H1 (cell line): ENCODE measurements around the gene LTB4R. TPM values are rescaled to one million over a fixed set of nuclear protein-coding genes. Genes with fewer than 3 reads are reported as not detected.
A peak's percentile ranks its signal among the peaks of the same experiment; 100 is the strongest.

Experiments used
- CTCF ChIA-PET: fragments of 300-600 bp; sonication (Branson Sonifier 250); formaldehyde crosslinking; loops from one replicate; lab custom pipeline; 2021; ENCODE audit not compliant: partially characterized antibody; lab: Charles Lee
- POLR2A ChIA-PET: fragments of 300-600 bp; sonication (Branson Sonifier 250); formaldehyde crosslinking; loops from one replicate; lab custom pipeline; 2021; ENCODE audit warnings: inconsistent platforms; ENCODE audit not compliant: partially characterized antibody; lab: Charles Lee
- DNase-seq, 2 experiments: peaks; one replicate each; pipeline versions ENCODE4 v3.0.0 to v3.0.0-alpha.2; 2010 to 2022; ENCODE audit warnings: low spot score in 2 of 2, low read depth in 1 of 2, mixed read lengths in 1 of 2
- FAIRE-seq: peaks from 2 replicates; lab custom pipeline; 2011; peaks lifted over from hg19 to GRCh38; lab: Jason Lieb, UNC
- H2AFZ ChIP-seq: 2 replicates; pipeline ENCODE4 v1.8.1; 2012; ENCODE audit warnings: low read length, inconsistent platforms
- H2AK5ac ChIP-seq: 2 replicates; pipeline ENCODE4 v1.6.1; 2013; ENCODE audit warnings: low read depth, low read length
- H2BK120ac ChIP-seq: replicated peaks from 2 replicates; pipeline ENCODE3; 2013; ENCODE audit warnings: low read depth, low read length, inconsistent platforms
- H2BK12ac ChIP-seq: 2 replicates; pipeline ENCODE4 v1.6.1; 2013; ENCODE audit warnings: low read depth, low read length
- H2BK15ac ChIP-seq: 2 replicates; pipeline ENCODE4 v1.6.1; 2013; ENCODE audit warnings: low read length
- H2BK20ac ChIP-seq: 2 replicates; pipeline ENCODE4 v1.6.1; 2013; ENCODE audit warnings: low read length
- H2BK5ac ChIP-seq: 2 replicates; pipeline ENCODE4 v1.6.1; 2013; ENCODE audit warnings: low read depth, low read length
- H3K14ac ChIP-seq: 2 replicates; pipeline ENCODE4 v1.6.1; 2013; ENCODE audit warnings: inconsistent platforms; ENCODE audit not compliant: insufficient read length
- H3K18ac ChIP-seq: 2 replicates; pipeline ENCODE4 v1.6.1; 2013; ENCODE audit warnings: low read length; ENCODE audit errors: extremely low read depth
- H3K23ac ChIP-seq: 2 replicates; pipeline ENCODE4 v1.6.1; 2013; ENCODE audit warnings: inconsistent platforms; ENCODE audit not compliant: insufficient read length
- H3K23me2 ChIP-seq: 2 replicates; pipeline ENCODE4 v1.6.1; 2013; ENCODE audit warnings: low read depth, low read length
- H3K27ac ChIP-seq: 2 replicates; pipeline ENCODE4 v1.6.1; 2011; ENCODE audit warnings: low read depth, low read length, inconsistent platforms
- H3K27me3 ChIP-seq, 4 experiments: replicated peaks in 1 of 4; 1 replicate in 1 of 4; 2 replicates in 3 of 4; pipeline versions ENCODE4 v1.6.1 to v1.8.1; 2011 to 2013; ENCODE audit warnings: low read length in 3 of 4, mild to moderate bottlenecking in 3 of 4, inconsistent platforms in 2 of 4, mixed read lengths in 2 of 4, moderate library complexity in 1 of 4; ENCODE audit not compliant: control insufficient read depth in 3 of 4, insufficient read depth in 3 of 4; ENCODE audit errors: extremely low read depth in 1 of 4
- H3K36me3 ChIP-seq, 4 experiments: 2 replicates each; pipeline versions ENCODE4 v1.6.1 to v1.8.1; 2011 to 2013; ENCODE audit warnings: mild to moderate bottlenecking in 4 of 4, low read length in 3 of 4, moderate library complexity in 2 of 4, control low read depth in 1 of 4, inconsistent platforms in 1 of 4; ENCODE audit not compliant: insufficient read depth in 4 of 4, control insufficient read depth in 2 of 4
- H3K4ac ChIP-seq: replicated peaks from 2 replicates; pipeline ENCODE3; 2013; ENCODE audit warnings: low read length, low read depth, mixed read lengths, inconsistent platforms; ENCODE audit not compliant: insufficient read length
- H3K4me1 ChIP-seq, 4 experiments: replicated peaks in 1 of 4; 1 replicate in 1 of 4; 2 replicates in 3 of 4; pipeline versions ENCODE4 v1.6.1 to v1.8.1; 2011 to 2013; ENCODE audit warnings: low read length in 3 of 4, inconsistent platforms in 2 of 4, mixed read lengths in 1 of 4; ENCODE audit not compliant: insufficient read depth in 4 of 4, control insufficient read depth in 3 of 4
- H3K4me2 ChIP-seq, 2 experiments: 2 replicates each; pipeline versions ENCODE4 v1.6.1 to v1.8.1; 2011 to 2013; ENCODE audit warnings: low read depth in 2 of 2, low read length in 2 of 2, control low read depth in 1 of 2, inconsistent platforms in 1 of 2, mild to moderate bottlenecking in 1 of 2; ENCODE audit not compliant: insufficient read depth in 1 of 2
- H3K4me3 ChIP-seq, 4 experiments: fragments of 200-600, 300-600 bp in 1 of 4; sonication (generic), shearing (Covaris generic), sonication (Bioruptor Twin) in 1 of 4; 2 replicates each; pipeline versions ENCODE4 v1.5.1 to v1.8.1; 2011 to 2016; ENCODE audit warnings: low read length in 4 of 4, low read depth in 3 of 4, control low read depth in 2 of 4, inconsistent platforms in 2 of 4, mild to moderate bottlenecking in 2 of 4, mixed read lengths in 1 of 4, moderate library complexity in 1 of 4; ENCODE audit not compliant: insufficient read depth in 2 of 4; ENCODE audit errors: extremely low read depth in 1 of 4
- H3K56ac ChIP-seq: replicated peaks from 2 replicates; pipeline ENCODE3; 2013; ENCODE audit warnings: low read depth, mild to moderate bottlenecking, mixed read lengths, low read length, inconsistent platforms; ENCODE audit not compliant: insufficient read length
- H3K79me1 ChIP-seq: 2 replicates; pipeline ENCODE4 v1.6.1; 2013; ENCODE audit warnings: low read depth, low read length, control low read depth
- H3K79me2 ChIP-seq, 2 experiments: 2 replicates each; pipeline versions ENCODE4 v1.6.1 to v1.8.1; 2012 to 2013; ENCODE audit warnings: low read length in 2 of 2, mild to moderate bottlenecking in 2 of 2, inconsistent platforms in 1 of 2; ENCODE audit not compliant: insufficient read depth in 2 of 2, control insufficient read depth in 1 of 2
- H3K9ac ChIP-seq, 4 experiments: replicated peaks in 1 of 4; 1 replicate in 1 of 4; 2 replicates in 3 of 4; pipeline versions ENCODE4 v1.6.1 to v1.8.1; 2011 to 2013; ENCODE audit warnings: low read depth in 3 of 4, low read length in 3 of 4, control low read depth in 2 of 4, mild to moderate bottlenecking in 2 of 4, moderate library complexity in 2 of 4, inconsistent platforms in 1 of 4; ENCODE audit errors: extremely low read depth in 1 of 4
- H3K9me3 ChIP-seq, 2 experiments: 2 replicates each; pipeline versions ENCODE4 v1.6.1 to v1.8.1; 2012 to 2013; ENCODE audit warnings: mild to moderate bottlenecking in 2 of 2, moderate library complexity in 2 of 2, control low read depth in 1 of 2, inconsistent platforms in 1 of 2, low read depth in 1 of 2, low read length in 1 of 2, mixed read lengths in 1 of 2; ENCODE audit not compliant: insufficient read depth in 2 of 2
- H4K20me1 ChIP-seq, 2 experiments: replicated peaks in 1 of 2; 2 replicates each; pipeline versions ENCODE3 to v1.8.1; 2011 to 2013; ENCODE audit warnings: inconsistent platforms in 2 of 2, low read length in 2 of 2, mild to moderate bottlenecking in 1 of 2; ENCODE audit not compliant: insufficient read depth in 2 of 2, control insufficient read depth in 1 of 2
- H4K5ac ChIP-seq: 2 replicates; pipeline ENCODE4 v1.6.1; 2013; ENCODE audit warnings: low read length, low read depth, mixed read lengths, inconsistent platforms; ENCODE audit not compliant: insufficient read length
- H4K8ac ChIP-seq: 2 replicates; pipeline ENCODE4 v1.8.0; 2013; ENCODE audit warnings: mild to moderate bottlenecking, moderate library complexity, low read length, inconsistent platforms; ENCODE audit not compliant: insufficient read depth; ENCODE audit errors: extremely low read depth
- H4K91ac ChIP-seq: replicated peaks from 2 replicates; pipeline ENCODE3; 2013; ENCODE audit warnings: low read length, mixed read lengths, inconsistent platforms; ENCODE audit not compliant: insufficient read length
- ASH2L ChIP-seq: fragments of 200-600, 300-600 bp; sonication (generic); IDR thresholded peaks from one replicate; pipeline ENCODE4 v1.7.1; 2017; ENCODE audit warnings: low read length
- EP300 ChIP-seq, 2 experiments: IDR thresholded peaks; 1 replicate in 1 of 2; 2 replicates in 1 of 2; pipeline ENCODE4 v1.6.1; 2011 to 2012; ENCODE audit warnings: low read depth in 2 of 2, low read length in 2 of 2, mild to moderate bottlenecking in 2 of 2, borderline replicate concordance in 1 of 2, inconsistent platforms in 1 of 2, moderate library complexity in 1 of 2
- GABPA ChIP-seq: IDR thresholded peaks from 2 replicates; pipeline ENCODE4 v1.6.1; 2011; ENCODE audit warnings: mild to moderate bottlenecking, low read length, moderate library complexity, borderline replicate concordance; ENCODE audit not compliant: insufficient read depth
- HDAC6 ChIP-seq: IDR thresholded peaks from one replicate; pipeline ENCODE4 v1.7.1; 2012; ENCODE audit warnings: low read depth, mild to moderate bottlenecking, inconsistent platforms, low read length, moderate library complexity
- NRF1 ChIP-seq: IDR thresholded peaks from 2 replicates; pipeline ENCODE4 v1.6.1; 2011; ENCODE audit warnings: mild to moderate bottlenecking, low read depth, low read length, improper control_type of control experiment
- POLR2A ChIP-seq, 2 experiments: IDR thresholded peaks; 1 replicate in 1 of 2; 2 replicates in 1 of 2; pipeline ENCODE4 v1.6.1; 2011; ENCODE audit warnings: low read depth in 2 of 2, low read length in 2 of 2, mild to moderate bottlenecking in 2 of 2; ENCODE audit errors: control extremely low read depth in 1 of 2
- POLR2AphosphoS5 ChIP-seq: IDR thresholded peaks from 2 replicates; pipeline ENCODE4 v1.6.1; 2011; ENCODE audit warnings: low read depth, low read length
- RAD21 ChIP-seq, 2 experiments: IDR thresholded peaks in 1 of 2; conservative IDR thresholded peaks in 1 of 2; 2 replicates each; pipeline ENCODE4 v1.6.1; 2011; ENCODE audit warnings: low read depth in 2 of 2, low read length in 2 of 2, improper control_type of control experiment in 1 of 2, inconsistent platforms in 1 of 2, mild to moderate bottlenecking in 1 of 2, moderate library complexity in 1 of 2
- SIRT6 ChIP-seq: IDR thresholded peaks from one replicate; pipeline ENCODE4 v1.7.1; 2012; ENCODE audit warnings: low read length, inconsistent platforms
- SIX5 ChIP-seq: IDR thresholded peaks from 2 replicates; pipeline ENCODE4 v1.6.1; 2011; ENCODE audit warnings: mild to moderate bottlenecking, low read depth, low read length
- TAF1 ChIP-seq: IDR thresholded peaks from 2 replicates; pipeline ENCODE4 v1.6.1; 2011; ENCODE audit warnings: mild to moderate bottlenecking, low read depth, low read length
- YY1 ChIP-seq: IDR thresholded peaks from 2 replicates; pipeline ENCODE4 v1.6.1; 2011; ENCODE audit warnings: low read depth, mild to moderate bottlenecking, low read length
- WGBS, 2 experiments: shearing (Covaris generic) in 1 of 2; methylation state at CpG; one replicate each; pipeline versions ENCODE4 v1.1.6 to v1.1.7; 2013 to 2015; ENCODE audit warnings: low lambda C conversion rate in 2 of 2, mixed read lengths in 2 of 2, inconsistent platforms in 1 of 2, low coverage in 1 of 2, missing lambda C conversion rate in 1 of 2; ENCODE audit not compliant: insufficient replicate concordance in 2 of 2, insufficient coverage in 1 of 2, insufficient read length in 1 of 2; ENCODE audit errors: extremely low coverage in 1 of 2, missing lambda C conversion rate in 1 of 2; 5-methylcytosine and 5-hydroxymethylcytosine counted together
- polyA plus RNA-seq, 7 experiments: library from polyadenylated mRNA; depleted of rRNA in 3 of 7; stranded (reverse) in 5 of 7; unstranded in 2 of 7; fragments of >200 nt in 5 of 7; fragments of 200-250 nt in 2 of 7; gene quantifications; 1 replicate in 5 of 7; 2 replicates in 1 of 7; 4 replicates in 1 of 7; pipeline versions ENCODE4 v1.2.1 to v1.2.3, GENCODE V29; 2011 to 2013; ENCODE audit warnings: missing spikeins in 2 of 7, mixed read lengths in 2 of 7
- total RNA-seq: library from RNA; stranded (reverse); fragmentation: NEBNext Ultra II Directional; extraction: Animal tissue kit (Norgen Biotek cat#: 25700); gene quantifications from 2 replicates; pipeline ENCODE4 v1.2.1, GENCODE V29; 2021

The LTB4R gene
- total and polyA plus RNA-seq, 2 of the 8 experiments (the other 6 are each of a cell fraction or from before 2014, with no cell fraction given): 4.1 to 6.7 TPM

DNA sequence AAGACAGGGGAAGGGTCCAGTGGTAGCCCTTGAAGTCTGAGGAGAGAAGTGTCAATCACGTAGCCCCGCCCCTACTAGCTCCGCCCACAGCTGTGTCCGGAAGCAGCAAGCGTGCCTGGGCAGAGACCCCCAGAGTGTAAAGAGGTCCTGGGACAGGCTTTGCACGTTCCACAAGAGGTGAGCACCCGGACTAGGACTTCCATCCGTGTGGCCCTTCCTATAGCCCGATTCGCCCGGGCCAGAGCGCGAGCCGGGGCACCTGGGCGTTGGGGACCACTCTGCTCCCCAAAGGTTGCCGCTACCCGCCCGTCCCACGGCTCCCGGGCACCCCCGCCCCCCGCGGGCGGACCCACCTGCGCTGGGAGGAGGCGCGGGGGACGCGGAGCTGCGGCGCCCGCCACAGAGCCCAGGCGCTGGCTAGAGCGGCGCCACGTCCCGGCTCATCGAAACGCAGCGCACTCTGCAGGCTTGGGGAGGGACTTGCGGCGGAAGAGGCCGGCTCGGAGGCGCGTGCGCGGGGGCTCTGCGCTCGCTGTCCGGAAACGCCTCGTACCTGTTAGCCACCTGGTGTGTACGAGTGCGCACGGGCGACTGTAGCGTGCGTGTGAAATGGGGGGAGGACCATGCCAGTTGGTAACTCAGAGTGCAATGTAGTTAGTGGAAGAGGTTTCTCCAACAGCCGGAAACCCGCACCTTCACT is 40.0 kb upstream of the LTB4R start, which contains the start of gene RABGGTA:
Gene RABGGTA (minus strand): TSS at position 464 of the 700 bp plus-strand sequence. CDS start 482 bp downstream, outside the sequence.
- H3K36me3 ChIP-seq: no peaks in the 10 kb centered on the region; a peak in 3 of 8 replicates
- H4K91ac ChIP-seq: peak within 1 kb of the TSS; percentile 60
- H4K8ac ChIP-seq: peak within 1 kb of the TSS; percentile 98
- H2BK15ac ChIP-seq: no peak within 1 kb of the TSS
- no peaks in the 10 kb centered on the region for H3K9me3 ChIP-seq
- POLR2A ChIA-PET: interaction anchor here (0.8 to 3.8 kb wide), 30 partner anchors 9 to 286 kb away, joined by 3 to 26 read pairs (median 7); partner anchors contain the start of genes CHMP4A, CIDEB, DHRS1 and EMC9
- peak within 1 kb of the TSS; percentile 96 for H3K27ac ChIP-seq
- CTCF ChIA-PET: interaction anchor here (0.6 to 8.6 kb wide), 19 partner anchors 9 to 214 kb away, joined by 3 to 94 read pairs (median 7); partner anchors contain the start of genes CIDEB, DHRS1, GMPR2 and IRF9
- H3K4me1 ChIP-seq: peaks cover 0 to 4% (median 2%) of the 10 kb centered on the region in 4 experiments; a peak in 4 of 7 replicates
- H3K18ac ChIP-seq: peak within 1 kb of the TSS; percentile 71; the same call in 1 of the 2 replicates
- H3K27me3 ChIP-seq: no peaks in the 10 kb centered on the region; a peak in 1 of 7 replicates
- FAIRE-seq (no peak), DNase-seq (peak; percentile 82 to 98)
- peak within 1 kb of the TSS; percentile 94 for H2BK5ac ChIP-seq
- H3K4ac ChIP-seq: peak within 1 kb of the TSS; percentile 79
- H2BK20ac ChIP-seq: no peak within 1 kb of the TSS
- peak within 1 kb of the TSS; percentile 70 to 93 (median 84); a peak in 6 of 7 replicates for H3K9ac ChIP-seq
- H3K56ac ChIP-seq: peak within 1 kb of the TSS; percentile 81
- H3K23ac ChIP-seq: no peak within 1 kb of the TSS
- H3K23me2 ChIP-seq: peaks cover 5% of the 10 kb centered on the region
- peaks cover 0 to 2% of the 10 kb centered on the region in 2 experiments for H4K20me1 ChIP-seq
- no peak within 1 kb of the TSS for H2BK12ac ChIP-seq
- H4K5ac ChIP-seq: peak within 1 kb of the TSS; percentile 91
- peak within 1 kb of the TSS; percentile 36; the same call in 1 of the 2 replicates for H2AFZ ChIP-seq
- no peak within 1 kb of the TSS for H2BK120ac ChIP-seq
- peak within 1 kb of the TSS; percentile 55 to 97 for H3K4me2 ChIP-seq
- WGBS, 2 experiments: 1% methylated on average over 55 of the region's 61 CpGs; no CpG with 5 or more reads in 1 of the 2 experiments
- no peaks in the 10 kb centered on the region for H3K79me1 ChIP-seq
- no peaks in the 10 kb centered on the region for H3K79me2 ChIP-seq
- H3K4me3 ChIP-seq: peak within 1 kb of the TSS; percentile 61 to 89 (median 82)
- no peak within 1 kb of the TSS for H3K14ac ChIP-seq
- no peak within 1 kb of the TSS for H2AK5ac ChIP-seq
- TF ChIP-seq POLR2A (IDR thresholded peaks at IDR 0.05; ENCODE audit: control extremely low read depth in 1 of 2, low read depth in 2 of 2, low read length in 2 of 2) (peak in 1 of 2 experiments; percentile 96; a peak in 2 of 3 replicates), RAD21 (IDR thresholded peaks at IDR 0.05 in 1 of 2, conservative IDR thresholded peaks at IDR 0.05 in 1 of 2; ENCODE audit: low read depth in 2 of 2, low read length in 2 of 2) (peak in 1 of 2 experiments; percentile 25; a peak in 2 of 4 replicates), POLR2AphosphoS5 (peak; percentile 92), SIRT6 (no peak), YY1 (peak; percentile 66; the same call in 1 of the 2 replicates), TAF1 (peak; percentile 80), EP300 (IDR thresholded peaks at IDR 0.05; ENCODE audit: borderline replicate concordance in 1 of 2, low read depth in 2 of 2, low read length in 2 of 2) (peak; percentile 14 to 76; a peak in 2 of 3 replicates), SIX5 (no peak), GABPA (peak; percentile 48; the same call in 1 of the 2 replicates), ASH2L (peak; percentile 93), HDAC6 (no peak), NRF1 (peak; percentile 71)
